AG10803 (cell line): ENCODE results near the gene IQCE.
A peak's percentile ranks its signal among the peaks of the same experiment; 100 is the strongest.

Experiments
- DNase-seq: peaks from one replicate; pipeline ENCODE4 v3.0.0; 2010; ENCODE audit warnings: low read depth
- H3K4me3 ChIP-seq: 2 replicates; pipeline ENCODE4 v1.5.1; 2011; ENCODE audit warnings: mild to moderate bottlenecking, low read length, control low read depth
- CTCF ChIP-seq: conservative IDR thresholded peaks from 2 replicates; pipeline ENCODE4 v1.5.1; 2011; ENCODE audit warnings: mild to moderate bottlenecking, low read length, control low read depth, inconsistent platforms

The IQCE gene

DNA sequence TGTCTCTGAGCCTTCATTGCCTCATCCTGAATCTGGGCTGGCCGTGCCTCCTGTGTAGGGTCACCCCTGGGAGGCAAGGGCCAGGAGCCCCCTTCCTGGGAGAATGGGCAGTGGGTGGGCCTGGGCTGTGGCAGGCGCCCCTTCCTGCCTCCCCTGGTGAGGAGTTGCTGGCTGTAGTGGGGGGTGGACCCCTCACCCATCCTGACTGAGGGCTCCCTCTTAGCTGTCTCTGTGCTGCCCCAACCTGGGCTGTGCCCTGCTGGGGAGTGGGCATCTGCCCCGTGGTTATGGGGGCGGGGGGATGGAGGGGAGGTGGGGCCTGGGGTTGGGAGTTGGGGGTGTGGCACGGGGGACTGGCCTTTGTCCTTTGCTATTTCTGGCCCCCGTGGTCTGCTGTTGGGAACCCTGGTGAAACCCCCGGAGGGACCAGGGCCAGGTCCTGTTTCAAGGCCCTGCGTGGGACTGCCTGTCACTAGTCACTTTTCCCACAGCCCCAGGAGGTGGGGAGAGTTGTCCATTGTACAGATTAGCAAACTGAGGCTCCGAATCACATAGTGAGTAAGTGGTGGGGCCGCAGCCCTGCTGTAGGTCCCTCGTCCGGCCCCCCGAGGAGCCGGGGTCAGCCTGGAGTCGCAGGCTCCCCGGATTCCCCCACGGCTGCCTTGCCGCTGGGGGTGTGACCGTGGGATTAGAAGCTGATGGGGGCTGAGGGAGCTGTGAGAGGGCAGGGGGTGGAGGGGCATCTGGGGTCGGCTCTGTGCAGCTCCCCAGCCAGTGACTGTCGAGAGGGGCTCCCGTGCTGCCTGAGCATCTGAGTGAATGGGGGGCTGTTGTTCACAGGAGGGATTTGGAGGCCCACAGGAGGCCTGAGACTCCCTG, 75.7 kb downstream of the IQCE start:
- H3K4me3 ChIP-seq: peak overlapping the region; percentile 87
- DNase-seq: no peak
- TF ChIP-seq CTCF: no peak

GRCh38 chr7:2635148-2635668, 76.4 kb downstream of the IQCE start:
- DNase-seq: no peak
- TF ChIP-seq CTCF: no peak
- H3K4me3 ChIP-seq: no peak overlapping the region

DNA sequence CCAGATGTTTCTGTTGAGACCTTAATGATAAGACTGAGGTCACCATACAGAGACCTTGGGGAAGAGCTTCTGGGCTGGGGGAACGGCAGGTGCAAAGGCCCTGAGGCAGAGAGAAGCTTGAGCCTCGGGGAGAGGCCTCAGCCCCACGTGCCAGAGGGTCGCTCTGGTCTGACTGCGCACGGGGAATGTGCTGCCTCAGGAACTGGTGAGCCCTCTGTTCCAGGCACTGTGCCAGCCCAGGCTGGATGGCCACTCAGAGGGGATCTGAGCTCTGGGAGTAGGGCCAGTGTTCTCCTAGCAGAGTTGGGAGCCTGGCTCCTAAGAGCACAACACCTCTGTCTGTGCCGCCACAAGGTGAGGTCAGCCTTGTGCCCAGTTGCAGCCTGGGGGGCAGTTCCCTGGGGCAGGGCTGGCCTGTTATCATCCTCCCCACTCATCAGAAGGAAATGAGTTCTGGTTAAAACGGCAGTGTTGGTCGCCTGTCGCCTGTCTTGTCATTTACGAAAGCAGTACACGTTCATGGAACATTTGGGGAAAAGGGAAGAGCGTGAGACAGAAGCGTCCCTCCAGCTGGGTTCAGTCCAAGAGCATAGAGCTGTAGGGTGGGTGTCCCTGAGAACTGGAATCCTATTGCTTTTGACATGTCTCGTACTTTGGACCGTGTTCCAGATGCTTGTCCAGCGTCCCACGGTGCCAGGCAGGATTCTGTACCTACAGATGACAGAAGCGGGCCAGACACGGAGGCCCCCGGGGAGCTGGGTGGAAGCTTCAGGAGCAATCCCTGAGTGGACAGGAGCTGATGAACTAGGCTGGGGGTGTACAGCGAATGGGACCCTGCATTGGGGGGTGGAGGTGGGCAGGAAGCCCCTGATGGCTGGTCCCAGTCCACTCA, 77.3 kb downstream of the IQCE start:
- TF ChIP-seq CTCF: no peak
- no peak for DNase-seq
- H3K4me3 ChIP-seq: no peak overlapping the region

- DNase-seq: no peak
- H3K4me3 ChIP-seq: no peak overlapping the region
- no peak for TF ChIP-seq CTCF
Observed at GRCh38 chr7:2637066-2637471, 78.3 kb downstream of the IQCE start.

DNA sequence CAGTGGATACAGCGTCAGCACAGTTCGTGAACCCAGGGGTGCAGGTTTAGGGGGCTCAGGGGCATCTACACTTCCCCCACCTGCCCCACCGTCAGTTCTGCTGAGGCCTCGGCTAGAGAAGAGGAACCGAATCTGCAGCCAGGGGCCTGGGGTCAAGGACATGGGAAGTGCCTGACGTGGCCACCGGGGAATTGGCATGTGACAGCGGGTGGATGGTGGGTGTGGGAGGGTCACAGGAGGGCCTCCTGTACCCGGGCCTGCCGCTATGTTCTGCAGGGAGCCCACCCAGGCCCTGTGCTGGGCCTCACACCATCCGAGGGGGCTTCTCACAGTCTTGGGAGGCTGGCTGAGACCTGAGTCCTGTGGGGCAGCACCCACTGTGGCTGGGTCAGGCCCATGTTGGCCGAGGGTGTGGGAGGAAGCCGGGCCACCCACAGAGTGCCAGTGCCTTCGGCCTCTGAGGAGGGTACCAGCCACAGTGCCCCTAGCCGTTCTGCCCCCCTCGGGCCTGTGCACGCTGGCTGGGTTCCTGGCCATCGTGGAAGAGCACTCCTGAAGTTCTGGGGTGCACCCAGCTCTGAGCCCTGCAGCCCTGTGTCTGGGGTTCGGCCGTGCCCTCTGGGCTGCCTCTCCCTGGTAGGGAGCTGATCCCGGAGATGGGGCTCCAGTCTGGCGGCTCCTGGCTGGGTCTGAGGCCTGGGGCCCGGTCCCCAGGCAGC, 78.9 kb downstream of the IQCE start:
- DNase-seq: no peak
- no peak overlapping the region for H3K4me3 ChIP-seq

More for the DNA sequence above, 78.9 kb downstream of the IQCE start:
- no peak for TF ChIP-seq CTCF
